ENCODE measurements around the gene PTPRN. TPM values are rescaled to one million over a fixed set of nuclear protein-coding genes. Genes with fewer than 3 reads are reported as not detected.

Gene PTPRN
- total RNA-seq, 1 donor from 2014 or later = 0.17 TPM

DNA sequence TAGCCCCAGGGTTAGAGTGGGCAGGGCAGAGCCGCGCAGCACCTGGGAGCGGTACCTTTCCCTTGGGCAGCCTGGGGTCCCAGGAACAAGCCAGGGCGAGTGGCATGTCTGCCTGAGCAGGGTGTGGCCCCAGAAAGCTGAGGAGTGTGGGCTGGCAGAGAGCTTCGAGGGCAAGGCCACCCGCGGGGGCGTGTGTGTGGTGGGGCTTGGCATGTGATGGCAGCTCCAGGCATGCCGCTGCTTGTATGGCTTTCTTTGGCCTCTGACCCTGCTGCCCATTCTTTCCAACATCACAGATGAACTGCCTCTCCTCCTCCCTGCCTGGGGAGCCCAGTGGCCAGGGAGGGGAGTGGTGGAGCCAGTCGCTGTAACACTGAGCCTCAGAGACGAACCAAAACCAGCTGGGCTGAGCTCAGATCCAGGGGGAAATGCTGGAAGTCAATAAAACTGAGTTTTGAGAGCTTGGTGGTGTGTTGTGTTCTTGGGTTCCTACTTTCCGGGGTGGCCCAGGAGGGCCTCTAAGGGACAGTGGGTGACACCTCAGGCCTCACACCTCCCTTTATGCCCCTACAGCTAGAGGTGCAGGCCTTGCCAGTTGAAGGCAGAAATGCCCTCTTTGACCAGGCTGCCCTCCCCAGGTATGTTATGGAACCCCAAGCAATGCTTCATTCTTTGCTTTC, 22.6 kb downstream of the PTPRN start:
- no peak for DNase-seq

DNA sequence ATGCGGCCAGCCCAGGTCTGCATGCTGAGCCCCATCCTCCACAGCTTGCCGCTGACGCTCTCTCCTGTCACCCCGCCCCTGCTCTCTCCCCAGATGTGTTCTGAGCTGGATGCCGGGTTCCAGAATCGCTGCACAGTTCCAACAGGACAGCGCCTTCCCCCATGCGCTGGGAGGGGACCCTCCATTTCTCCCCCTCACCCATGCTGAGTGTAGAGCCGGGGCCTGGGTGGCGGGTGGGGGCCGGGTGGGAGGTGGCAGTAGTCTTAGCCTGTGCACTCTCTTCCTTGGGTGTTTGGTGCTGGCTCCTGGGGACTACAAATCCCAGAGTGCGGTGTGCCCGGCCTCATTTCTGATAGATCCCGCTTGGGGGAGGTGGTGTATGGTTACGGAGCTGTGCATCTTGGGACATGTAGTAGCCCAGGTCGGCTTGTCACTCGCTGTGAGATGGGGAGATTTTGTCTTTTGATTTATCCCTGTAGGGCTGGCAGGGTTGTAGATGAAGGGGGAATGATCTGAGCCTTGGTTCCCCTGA, 23.2 kb downstream of the PTPRN start:
- no peak for DNase-seq

DNA sequence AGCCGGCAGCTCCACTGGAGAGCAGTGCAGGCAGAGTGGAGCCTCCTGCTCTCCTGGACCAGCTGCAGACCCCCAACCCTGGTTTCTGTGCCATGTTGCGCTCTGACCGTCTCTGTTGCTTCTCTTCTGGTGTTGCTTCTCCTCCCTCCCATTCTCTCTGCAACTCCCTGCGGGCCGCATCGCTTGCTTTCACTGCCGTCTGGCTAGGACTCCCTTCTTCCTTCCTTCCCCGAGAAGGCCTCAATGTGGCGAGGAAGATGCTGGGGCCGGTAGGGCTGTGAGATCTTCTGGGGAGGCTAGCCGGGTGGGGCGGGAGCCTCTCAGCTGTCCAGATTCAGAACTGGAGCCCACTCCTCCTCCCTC, 23.8 kb downstream of the PTPRN start:
- DNase-seq = no peak

DNA sequence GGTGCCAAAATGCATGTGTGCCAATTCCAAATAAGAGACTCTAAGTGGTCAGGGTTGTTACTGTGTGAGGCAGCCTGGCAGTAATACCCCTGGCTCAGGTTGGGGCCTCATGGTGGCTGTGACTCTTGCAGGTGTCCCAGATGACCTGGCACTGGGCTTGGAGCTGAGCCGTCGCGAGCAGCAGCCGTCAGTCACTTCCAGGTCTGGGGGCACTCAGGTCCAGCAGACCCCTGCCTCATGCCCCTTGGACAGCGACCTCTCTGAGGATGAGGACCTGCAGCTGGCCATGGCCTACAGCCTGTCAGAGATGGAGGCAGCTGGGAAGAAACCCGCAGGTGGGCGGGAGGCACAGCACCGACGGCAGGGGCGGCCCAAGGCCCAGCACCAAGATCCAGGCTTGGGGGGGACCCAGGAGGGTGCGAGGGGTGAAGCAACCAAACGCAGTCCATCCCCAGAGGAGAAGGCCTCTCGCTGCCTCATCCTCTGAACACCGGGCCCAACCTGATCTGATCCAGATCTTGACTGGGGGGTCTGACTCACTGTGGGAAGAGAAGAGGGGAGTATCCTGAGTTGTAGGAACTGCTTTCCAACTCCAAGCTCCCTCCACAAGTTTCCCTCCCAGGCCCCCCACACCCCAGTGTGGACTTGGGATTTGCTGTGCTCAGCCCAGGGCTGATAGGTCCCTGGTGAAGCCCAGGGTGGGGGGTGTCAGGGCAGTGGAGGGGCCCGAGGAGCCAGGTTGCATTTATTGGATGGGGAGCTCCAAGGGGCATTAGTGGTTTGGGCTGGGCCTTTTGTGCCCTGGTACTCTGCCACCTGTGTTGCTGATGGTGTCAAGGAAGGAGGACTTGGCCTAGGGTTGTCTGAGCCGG, 24.5 kb downstream of the PTPRN start:
- no peak for DNase-seq

DNA sequence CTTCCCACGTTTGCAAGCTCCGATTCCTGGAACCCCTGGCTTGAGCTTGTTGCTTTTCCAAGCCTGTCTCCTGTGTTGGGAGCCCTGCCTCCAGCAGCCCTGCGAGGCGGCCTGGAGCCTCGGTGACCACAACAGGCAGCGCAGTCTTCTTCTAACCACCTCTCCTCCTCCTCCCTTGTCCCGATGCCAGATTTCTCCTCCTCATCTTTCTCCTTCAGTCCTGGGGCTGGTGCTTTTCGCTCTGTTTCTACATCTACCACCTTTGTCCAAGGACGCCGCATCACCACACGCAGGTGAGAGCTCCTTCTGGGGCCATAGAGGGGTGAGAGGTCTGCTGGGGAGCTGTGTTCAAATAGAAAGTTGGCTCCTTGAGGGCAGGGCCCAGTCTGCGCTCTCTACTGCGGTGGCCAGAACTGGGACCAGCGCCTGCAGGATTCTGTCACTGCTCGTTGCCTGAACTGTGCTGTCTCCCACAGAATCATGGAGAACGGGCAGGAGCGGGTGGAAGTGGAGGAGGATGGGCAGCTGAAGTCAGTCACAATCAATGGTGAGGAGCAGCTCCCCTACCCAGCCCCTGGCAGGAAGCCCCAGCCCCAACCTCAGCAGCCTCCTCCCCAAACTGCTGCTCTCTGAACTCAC, 26.1 kb downstream of the PTPRN start:
- DNase-seq = no peak

DNA sequence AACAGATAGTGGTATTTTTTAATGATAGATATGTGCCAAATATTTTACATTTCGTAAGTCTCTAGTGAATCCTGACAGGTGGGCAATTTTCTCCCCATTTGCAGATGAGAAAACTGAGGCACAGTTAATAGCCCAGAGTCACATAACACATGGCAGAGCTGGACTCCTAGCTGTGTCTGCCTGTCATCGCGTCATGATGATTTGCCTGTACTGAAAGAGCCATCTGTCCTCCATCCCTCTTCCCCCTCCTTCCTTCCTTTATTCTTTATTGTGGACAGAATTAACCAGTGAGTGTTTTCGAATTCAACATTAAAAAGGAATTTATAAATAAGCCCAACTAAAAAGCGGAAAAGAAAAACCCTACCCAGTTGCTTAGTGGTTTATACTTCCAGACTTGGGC, 26.8 kb downstream of the PTPRN start:
- DNase-seq = no peak

DNA sequence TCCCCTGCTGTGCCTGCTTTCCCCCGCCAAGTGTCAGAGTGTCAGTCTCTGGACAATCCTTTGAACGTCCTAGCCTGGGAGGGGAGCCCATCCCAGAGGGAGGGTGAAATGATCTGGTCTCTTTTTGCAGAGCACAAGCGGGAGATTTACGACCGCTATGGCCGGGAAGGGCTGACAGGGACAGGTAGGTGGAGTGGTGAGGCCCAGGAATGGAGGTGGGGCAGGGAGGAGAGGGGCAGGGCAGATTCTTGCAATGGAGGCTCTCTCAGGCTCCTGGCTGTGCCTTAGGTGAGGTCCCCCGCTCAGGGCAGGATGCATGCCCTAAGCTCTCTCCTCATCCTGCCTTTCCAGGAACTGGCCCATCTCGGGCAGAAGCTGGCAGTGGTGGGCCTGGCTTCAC, 27.6 kb downstream of the PTPRN start:
- no peak for DNase-seq

DNA sequence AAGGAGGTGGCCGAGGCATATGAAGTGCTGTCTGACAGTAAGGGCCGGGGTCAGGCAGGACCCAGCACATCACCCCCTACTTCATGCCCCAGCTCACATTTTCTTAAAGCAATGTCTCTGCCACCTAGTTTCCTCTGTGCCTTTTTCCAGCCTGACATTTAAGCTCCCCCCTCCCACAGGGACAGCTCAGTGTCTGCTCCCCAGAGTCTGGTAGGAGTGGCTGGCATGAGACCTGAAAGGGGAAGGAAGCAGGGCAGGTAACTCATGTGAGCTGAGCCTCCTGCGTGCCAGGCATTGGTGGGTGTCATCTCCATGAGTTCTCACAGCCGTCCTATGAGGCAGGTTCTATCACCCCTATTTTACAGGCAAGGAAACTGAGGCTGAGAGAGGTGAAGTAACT, 28.6 kb downstream of the PTPRN start:
- DNase-seq = no peak

DNA sequence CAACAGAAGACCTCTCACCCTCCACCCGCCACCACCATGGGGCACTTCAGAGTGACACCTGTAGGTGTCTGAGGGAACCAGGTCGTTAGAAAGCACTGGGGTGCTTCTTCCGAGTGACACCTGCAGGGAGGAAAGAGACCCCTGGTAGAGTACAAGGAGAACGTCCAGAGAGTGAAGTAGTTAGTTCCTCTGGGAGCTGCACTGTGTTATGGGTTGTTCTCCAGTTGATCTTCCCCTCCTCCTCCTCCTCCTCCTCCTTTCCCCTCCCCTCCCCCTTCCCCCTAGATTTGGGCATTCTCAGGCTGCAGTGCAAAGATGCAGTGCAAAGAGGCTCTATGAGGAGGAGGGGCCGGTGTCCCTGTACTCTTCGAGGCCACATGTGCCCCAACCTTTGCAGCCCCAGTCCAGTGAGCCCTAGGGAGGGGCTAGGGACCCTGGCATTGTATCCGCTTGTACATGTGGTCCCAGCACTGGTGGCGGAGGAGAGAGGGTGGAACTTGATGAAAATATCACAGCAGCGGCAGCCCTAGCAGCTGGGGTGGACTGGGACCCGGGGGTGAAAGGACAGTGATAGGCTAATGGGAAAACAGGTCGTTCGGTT, 29.2 kb downstream of the PTPRN start:
- no peak for DNase-seq

DNA sequence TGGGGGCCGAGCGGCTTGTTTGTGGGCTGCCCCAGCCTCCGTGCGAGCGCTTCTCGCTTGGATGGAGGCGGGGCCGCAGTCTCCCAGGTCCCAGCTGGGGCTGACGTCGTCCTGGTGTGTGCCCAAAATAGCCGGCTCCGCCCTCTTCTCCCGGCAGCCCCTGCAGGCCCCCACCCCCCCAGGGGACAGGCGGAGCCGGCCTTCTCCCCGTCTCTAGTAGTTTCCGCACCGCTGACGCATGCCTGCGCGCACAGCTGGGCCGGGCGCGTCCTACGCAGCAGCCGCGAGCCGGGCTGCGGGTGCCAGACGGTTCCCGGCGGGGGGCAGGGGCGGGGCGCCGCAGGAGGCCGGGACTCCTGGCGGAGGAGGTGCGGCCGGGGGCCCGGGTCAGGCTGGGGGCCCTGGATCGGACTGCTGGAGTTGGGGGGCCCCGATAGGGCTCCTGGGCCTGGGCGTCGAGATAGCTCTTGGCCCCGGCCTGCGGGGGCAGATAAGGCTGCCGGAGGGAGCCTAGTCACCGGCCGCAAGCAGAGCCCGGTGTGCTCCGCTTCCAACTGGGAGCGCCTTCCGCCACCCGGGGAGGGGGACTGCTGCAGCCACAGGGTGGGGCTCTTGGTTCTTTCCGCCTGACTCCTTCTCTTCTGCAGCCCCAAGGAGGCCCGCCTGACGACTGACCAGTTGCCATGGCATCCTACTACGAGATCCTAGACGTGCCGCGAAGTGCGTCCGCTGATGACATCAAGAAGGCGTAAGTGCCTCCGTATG, 29.9 kb downstream of the PTPRN start, which contains the start of gene DNAJB2:
Gene DNAJB2, plus strand, starts transcription at position 216 of the 765 bp plus-strand sequence. Its CDS starts 468 bp downstream, at position 684.
- DNase-seq = peak; percentile 99

DNA sequence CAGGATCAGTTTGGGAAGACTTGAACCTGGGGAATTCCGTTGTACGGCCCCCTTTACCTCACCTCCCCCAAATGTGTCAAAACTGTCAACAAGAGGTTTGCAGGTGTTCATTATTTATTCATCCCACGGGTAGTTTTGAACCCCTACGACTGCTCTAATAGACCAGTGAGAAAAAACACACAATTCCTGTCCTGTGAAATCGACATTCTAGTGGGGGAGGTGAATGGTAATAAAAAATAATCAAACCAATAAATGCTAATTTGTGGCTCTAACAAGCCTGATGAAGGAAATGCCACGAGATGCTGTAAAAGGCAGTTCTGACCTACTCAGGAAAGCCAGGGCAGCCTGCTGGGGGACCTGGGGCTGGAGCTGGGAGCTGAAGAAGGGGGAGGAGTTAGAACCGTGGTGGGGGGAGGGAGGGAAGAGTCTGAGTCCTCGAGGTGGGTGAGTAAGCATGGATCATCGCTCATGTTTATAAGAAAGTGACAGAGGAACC, 30.5 kb downstream of the PTPRN start:
- DNase-seq = no peak

DNA sequence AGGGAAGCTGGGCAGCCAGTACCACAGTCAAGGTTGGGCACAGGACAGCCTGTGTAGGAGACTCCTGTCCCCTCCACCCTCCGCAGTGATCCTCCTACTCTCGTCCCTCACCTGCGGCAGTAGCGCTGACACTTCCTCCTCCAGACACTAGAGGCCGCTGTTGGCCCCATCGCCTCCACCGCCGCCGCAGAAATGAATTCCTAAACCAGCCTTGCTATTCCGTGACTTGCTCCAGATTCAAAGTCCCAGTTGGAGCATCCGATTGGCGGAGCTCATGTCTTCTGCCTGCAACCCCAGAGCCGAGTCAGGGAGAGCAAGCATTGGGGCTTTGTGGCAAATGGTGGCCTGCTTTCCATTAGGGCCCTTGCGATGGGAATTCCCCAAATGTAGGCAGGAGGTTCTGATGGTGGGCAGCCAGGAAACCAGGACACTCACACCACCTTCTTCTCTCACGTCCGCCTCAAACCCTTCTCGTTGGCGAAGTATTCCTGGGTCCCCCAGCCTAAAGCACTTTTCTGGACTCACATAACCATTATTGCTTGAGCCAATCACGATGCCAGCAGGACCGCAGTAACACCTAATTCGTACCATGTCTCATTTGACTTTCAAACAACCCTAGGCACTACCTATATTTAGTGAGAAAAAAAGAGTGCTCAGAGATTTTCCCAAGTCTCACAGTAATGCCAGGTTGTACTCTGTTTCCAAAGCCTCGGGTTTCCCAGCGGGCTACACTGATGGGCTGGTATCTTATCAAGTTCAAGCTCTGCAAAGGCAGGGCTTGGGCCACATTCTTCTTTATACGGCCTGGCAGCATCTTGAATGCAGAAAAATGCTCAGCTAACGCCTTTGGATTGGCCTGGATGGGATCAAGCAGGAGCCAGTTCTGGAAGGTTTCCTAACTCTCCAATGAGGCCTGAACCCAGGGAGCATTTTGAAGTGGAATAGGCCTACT, 31.2 kb downstream of the PTPRN start:
- DNase-seq = peak; percentile 83

DNA sequence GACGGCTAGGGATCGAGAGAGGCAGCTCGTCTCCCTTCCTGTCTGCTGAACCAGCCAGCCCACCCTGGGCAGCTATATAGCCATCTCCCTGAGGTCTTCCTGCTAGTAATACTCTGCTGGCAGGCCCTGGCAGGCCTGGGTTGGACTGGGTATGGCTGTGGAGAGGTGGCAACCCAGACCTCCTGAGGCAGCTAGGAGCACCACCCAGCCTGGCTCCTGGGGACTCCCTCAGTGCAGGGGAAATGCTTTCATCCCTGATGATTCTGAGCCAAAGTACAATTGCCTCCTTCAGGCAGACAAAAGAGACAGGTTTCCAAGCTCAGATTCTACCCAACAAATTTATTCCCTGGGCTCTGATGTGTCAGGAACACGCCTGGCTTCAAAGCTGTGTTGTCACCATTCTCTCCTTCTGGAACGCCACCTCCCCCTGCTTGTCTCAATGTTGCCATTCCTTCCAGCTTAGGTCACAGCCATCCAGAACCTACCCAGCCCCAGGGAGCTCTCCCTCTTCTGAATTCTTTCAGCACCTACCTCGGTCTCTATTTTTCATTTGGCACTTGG, 34.8 kb downstream of the PTPRN start:
- peak; percentile 19 for DNase-seq

DNA sequence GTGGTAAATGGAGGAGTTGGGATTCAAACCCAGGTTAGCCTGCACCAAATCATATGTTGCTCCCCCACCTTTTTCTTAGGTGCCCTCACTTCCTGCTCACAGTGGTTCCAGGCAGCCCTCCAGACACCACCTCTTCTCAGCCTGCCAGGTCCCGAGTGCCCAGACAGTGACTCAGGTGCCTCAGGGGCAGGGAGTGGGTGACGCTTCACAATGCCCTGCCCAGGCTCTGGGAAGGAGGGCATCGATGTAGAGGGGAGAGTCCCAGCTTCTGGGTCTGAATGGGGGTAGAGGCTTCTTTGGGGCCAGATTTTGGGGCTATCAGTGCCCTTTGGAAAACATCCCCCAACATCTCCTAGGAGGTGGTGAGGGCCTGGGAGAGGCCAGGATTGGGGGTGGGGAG, 35.3 kb downstream of the PTPRN start:
- no peak for DNase-seq

DNA sequence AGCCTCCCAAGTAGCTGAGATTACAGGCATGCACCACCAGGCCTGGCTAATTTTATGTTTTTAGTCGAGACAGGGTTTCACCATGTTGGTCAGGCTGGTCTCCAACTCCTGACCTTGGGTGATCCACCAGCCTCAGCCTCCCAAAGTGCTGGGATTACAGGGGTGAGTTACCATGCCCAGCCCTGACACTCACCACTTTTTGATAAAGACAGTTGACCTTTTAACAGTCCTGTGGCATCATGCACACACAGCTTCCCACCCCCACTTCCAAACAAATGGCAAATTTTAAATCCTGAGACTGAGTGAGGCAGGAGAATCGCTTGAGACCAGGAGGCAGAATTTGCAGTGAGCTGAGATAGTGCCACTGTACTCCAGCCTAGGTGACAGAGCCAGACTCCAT, 36.2 kb downstream of the PTPRN start:
- DNase-seq = no peak

DNA sequence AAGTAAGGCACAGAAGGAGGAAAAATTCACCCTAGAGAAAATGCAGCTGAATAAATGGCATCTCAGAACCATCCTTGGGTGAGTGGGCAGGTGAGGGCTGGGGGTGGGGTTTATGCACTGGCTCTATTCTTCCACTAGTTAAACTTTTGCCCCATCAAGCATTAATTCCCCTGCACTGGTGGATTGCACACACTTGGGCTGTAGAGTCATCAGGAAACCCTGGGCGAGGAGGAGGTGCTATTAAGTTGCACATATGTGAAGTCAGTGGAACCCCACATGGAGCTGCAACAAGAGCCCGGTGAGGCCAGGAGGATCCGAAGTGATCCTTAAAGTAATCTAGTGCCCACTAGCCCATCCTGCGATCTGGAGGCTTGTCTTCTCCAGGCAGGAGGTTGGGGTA, 36.8 kb downstream of the PTPRN start:
- no peak for DNase-seq

DNA sequence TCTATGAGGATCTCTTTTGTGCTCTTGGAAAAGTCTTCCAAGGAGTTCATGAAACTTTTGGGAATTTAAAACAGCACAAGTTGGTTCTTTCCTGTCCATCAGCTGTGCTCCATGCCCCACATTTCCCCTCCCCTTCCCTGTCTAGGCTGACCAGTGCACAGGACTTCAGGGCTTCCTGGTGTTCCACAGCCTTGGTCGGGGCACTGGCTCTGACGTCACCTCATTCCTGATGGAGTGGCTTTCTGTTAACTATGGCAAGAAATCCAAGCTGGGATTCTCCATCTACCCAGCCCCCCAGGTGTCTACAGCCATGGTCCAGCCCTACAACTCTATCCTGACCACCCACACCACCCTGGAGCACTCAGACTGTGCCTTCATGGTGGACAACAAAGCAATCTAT, 38.2 kb downstream of the PTPRN start:
- DNase-seq = no peak

DNA sequence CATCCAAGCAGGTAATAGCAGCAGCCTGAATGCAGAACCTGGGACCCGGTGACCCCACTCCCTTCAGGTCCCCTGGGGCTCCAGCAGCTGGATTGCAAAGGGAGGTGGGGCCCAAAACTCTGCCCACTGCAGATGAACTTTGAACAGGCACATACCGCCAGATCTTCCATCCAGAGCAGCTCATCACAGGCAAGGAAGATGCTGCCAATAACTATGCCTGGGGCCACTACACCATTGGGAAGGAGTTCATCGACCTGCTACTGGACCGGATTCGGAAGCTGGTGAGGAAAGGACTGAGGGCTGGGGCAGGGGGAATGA, 39.2 kb downstream of the PTPRN start:
- DNase-seq = no peak

DNA sequence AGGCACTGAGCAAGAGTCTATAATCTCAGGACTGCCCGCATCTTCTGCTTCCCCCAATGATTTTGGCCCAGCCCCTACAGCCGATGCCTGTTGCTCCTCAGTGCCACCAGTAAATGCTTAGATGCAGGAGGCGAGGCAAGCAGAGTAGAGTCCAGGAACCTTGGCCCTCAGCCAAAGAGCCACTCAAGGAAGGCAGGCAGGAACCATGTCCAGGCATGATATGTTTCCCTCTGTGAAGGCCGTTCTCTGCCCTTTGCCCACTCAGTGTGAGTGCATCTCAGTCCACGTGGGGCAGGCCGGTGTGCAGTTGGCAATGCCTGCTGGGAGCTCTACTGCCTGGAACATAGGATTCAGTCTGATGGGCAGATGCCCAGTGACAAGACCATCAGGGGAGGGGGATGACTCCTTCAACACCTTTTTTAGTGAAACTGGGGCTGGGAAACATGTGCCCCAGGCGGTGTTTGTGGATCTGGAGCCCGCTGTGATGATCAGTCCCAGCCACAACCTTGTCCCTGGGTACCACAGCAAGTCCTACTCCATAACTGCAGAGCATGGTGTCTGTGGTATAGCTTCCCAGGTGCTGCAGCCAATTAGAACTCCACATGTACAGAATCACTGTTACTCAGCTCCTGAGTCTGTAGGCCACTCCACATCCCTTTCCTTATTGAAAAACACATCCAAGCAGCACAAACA, 39.7 kb downstream of the PTPRN start:
- peak; percentile 41 for DNase-seq

DNA sequence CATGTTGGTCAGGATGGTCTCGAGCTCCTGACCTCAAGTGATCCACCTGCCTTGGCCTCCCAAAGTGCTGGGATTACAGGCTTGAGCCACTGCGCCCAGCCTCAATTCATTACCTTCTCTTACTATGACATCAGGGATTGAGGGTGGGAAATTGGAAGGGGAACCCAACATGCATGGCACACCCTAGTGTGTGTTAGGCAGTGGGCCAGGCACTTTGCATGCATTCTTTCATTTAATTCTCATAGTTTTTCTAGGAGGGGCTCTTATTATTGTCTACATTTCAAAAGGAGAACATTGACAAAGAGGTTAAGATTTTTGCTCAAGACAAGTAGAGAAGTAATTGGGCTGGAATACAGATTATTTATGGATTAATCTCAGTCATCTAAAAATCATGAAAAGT, 40.9 kb downstream of the PTPRN start:
- DNase-seq = no peak
